K562 (cell line): Measurements from ENCODE around the gene KTI12. TPM values are rescaled to one million over a fixed set of nuclear protein-coding genes. Genes with fewer than 3 reads are reported as not detected.

ENCODE experiments used
- BCOR ChIP-seq: fragments of 450-650 bp; IDR thresholded peaks from 2 replicates; pipeline ENCODE4 v1.6.1; 2016
- CHD4 ChIP-seq: fragments of 200-600 bp; sonication (generic); IDR thresholded peaks from 3 replicates; pipeline ENCODE4 v1.6.1; 2012; ENCODE audit warnings: low read depth, mild to moderate bottlenecking, mixed read lengths, low read length, inconsistent platforms; ENCODE audit not compliant: insufficient read depth, insufficient replicate concordance, poor library complexity, severe bottlenecking
- ETS2 ChIP-seq: IDR thresholded peaks from 2 replicates; pipeline ENCODE4 v1.6.1; 2016; ENCODE audit warnings: borderline replicate concordance, missing genetic modification characterization, mild to moderate bottlenecking, moderate library complexity, missing compliant biosample characterization; ENCODE audit not compliant: poor library complexity, severe bottlenecking
- ETV5 ChIP-seq: sonication (generic); formaldehyde crosslinking; IDR thresholded peaks from 2 replicates; pipeline ENCODE4 v1.4.0; 2020; ENCODE audit warnings: low read depth, mild to moderate bottlenecking, missing genetic modification reagents
- GABPA ChIP-seq: fragments of 200-800 bp; sonication (Bioruptor generic); conservative IDR thresholded peaks from 2 replicates; pipeline ENCODE4 v1.6.1; 2016; ENCODE audit warnings: low read depth, missing genetic modification characterization, missing compliant biosample characterization
- GATA2 ChIP-seq: sonication (generic); formaldehyde crosslinking; IDR thresholded peaks from 2 replicates; pipeline ENCODE4 v1.4.0; 2020; ENCODE audit warnings: mild to moderate bottlenecking, missing genetic modification reagents
- GTF2E2 ChIP-seq: fragments of 200-800 bp; sonication (Bioruptor generic); IDR thresholded peaks from 2 replicates; pipeline ENCODE4 v1.6.1; 2016; ENCODE audit warnings: missing genetic modification characterization, missing compliant biosample characterization
- KDM1A ChIP-seq, 2 experiments: fragments of 450-650 bp; IDR thresholded peaks; 2 replicates each; pipeline ENCODE4 v1.6.1; 2016; ENCODE audit warnings: mild to moderate bottlenecking in 2 of 2
- MBD2 ChIP-seq: sonication (generic); IDR thresholded peaks from 2 replicates; pipeline ENCODE4 v1.6.1; 2016; ENCODE audit warnings: low read depth, borderline replicate concordance
- NCOR1 ChIP-seq: fragments of 450-650 bp; IDR thresholded peaks from 2 replicates; pipeline ENCODE4 v1.6.1; 2016; ENCODE audit warnings: mild to moderate bottlenecking, moderate library complexity
- NR2C1 ChIP-seq, 2 experiments: fragments of 450-650 bp; IDR thresholded peaks; 2 replicates each; pipeline ENCODE4 v1.6.1; 2017; ENCODE audit warnings: mild to moderate bottlenecking in 2 of 2, antibody characterized with exemption in 1 of 2, inconsistent platforms in 1 of 2, missing compliant biosample characterization in 1 of 2, missing genetic modification characterization in 1 of 2
- PCBP1 ChIP-seq: fragments of 200-400 bp; formaldehyde crosslinking; IDR thresholded peaks from 2 replicates; pipeline ENCODE4 v1.6.1; 2018; ENCODE audit warnings: mild to moderate bottlenecking, low read depth, low read length; ENCODE audit not compliant: poor library complexity, severe bottlenecking
- PRPF4 ChIP-seq: fragments of 200-400 bp; formaldehyde crosslinking; IDR thresholded peaks from one replicate; pipeline ENCODE4 v1.6.1; 2017; ENCODE audit warnings: low read length, low read depth, mild to moderate bottlenecking; ENCODE audit not compliant: insufficient read depth, poor library complexity, severe bottlenecking
- RB1 ChIP-seq: fragments of 450-650 bp; IDR thresholded peaks from 2 replicates; pipeline ENCODE4 v1.6.1; 2017; ENCODE audit warnings: low read depth, mild to moderate bottlenecking
- RNF2 ChIP-seq: sonication (generic); IDR thresholded peaks from 2 replicates; pipeline ENCODE4 v1.6.1; 2016
- SMAD4 ChIP-seq: fragments of 250-450 bp; sonication (Bioruptor Pico); conservative IDR thresholded peaks from 2 replicates; pipeline ENCODE4 v1.8.0; 2021; ENCODE audit warnings: inconsistent platforms, mild to moderate bottlenecking, moderate library complexity
- SRSF7 ChIP-seq: fragments of 200-400 bp; formaldehyde crosslinking; optimal IDR thresholded peaks from 2 replicates; pipeline ENCODE3; 2017; ENCODE audit warnings: mild to moderate bottlenecking, low read depth, low read length
- TARDBP ChIP-seq: fragments of 450-650 bp; IDR thresholded peaks from 2 replicates; pipeline ENCODE4 v1.6.1; 2016
- YY1 ChIP-seq, 3 experiments: IDR thresholded peaks; 2 replicates each; pipeline ENCODE4 v1.6.1; 2011; ENCODE audit warnings: low read length in 2 of 3, mild to moderate bottlenecking in 2 of 3, moderate library complexity in 2 of 3, borderline replicate concordance in 1 of 3, control low read depth in 1 of 3, low read depth in 1 of 3; ENCODE audit not compliant: insufficient read depth in 3 of 3, insufficient replicate concordance in 2 of 3, control insufficient read depth in 1 of 3, insufficient read length in 1 of 3; ENCODE audit errors: extremely low read depth in 1 of 3
- ZNF232 ChIP-seq: sonication (generic); formaldehyde crosslinking; IDR thresholded peaks from 2 replicates; pipeline ENCODE4 v1.8.0; 2022; ENCODE audit warnings: mild to moderate bottlenecking, missing genetic modification reagents
- polyA plus RNA-seq, 8 experiments: library from polyadenylated mRNA; depleted of rRNA in 4 of 8; stranded (reverse) in 5 of 8; unstranded in 3 of 8; fragments of >200 nt; fragmentation: Nextera tagmentation in 2 of 8; fragmentation: Illumina TruSeq in 1 of 8; extraction: Ambion mirVana in 2 of 8; extraction: Trizol in 1 of 8; gene quantifications; 2 replicates each; pipeline versions ENCODE4 v1.2.1 to v1.2.3, GENCODE V29; 2011 to 2014; ENCODE audit warnings: inconsistent platforms in 1 of 8, missing spikeins in 1 of 8
- total RNA-seq, 7 experiments: library from RNA; depleted of rRNA in 6 of 7; stranded (reverse); fragments of >200 nt in 6 of 7; fragmentation: Illumina TruSeq in 2 of 7; extraction: Trizol in 2 of 7; gene quantifications; 2 replicates each; pipeline versions ENCODE4 v1.2.1 to v1.2.3, GENCODE V29; 2011 to 2021; ENCODE audit warnings: low replicate concordance in 1 of 7
- TF ChIP-seq, protein P1 (sequence below): IDR thresholded peaks from 2 replicates; pipeline ENCODE4 v1.6.1; 2016; ENCODE audit warnings: missing genetic modification characterization, missing compliant biosample characterization
- TF ChIP-seq, protein P2 (sequence below): IDR thresholded peaks from 3 replicates; pipeline ENCODE4 v1.6.1; 2011; ENCODE audit warnings: borderline replicate concordance, mild to moderate bottlenecking, moderate library complexity; ENCODE audit not compliant: insufficient read length; ENCODE audit errors: extremely low read depth

Gene KTI12
- total and polyA plus RNA-seq, 9 of the 15 experiments (the other 6 are each of a cell fraction or from before 2014, with no cell fraction given): 3.1 to 22.8 (median 11.6) TPM

DNA sequence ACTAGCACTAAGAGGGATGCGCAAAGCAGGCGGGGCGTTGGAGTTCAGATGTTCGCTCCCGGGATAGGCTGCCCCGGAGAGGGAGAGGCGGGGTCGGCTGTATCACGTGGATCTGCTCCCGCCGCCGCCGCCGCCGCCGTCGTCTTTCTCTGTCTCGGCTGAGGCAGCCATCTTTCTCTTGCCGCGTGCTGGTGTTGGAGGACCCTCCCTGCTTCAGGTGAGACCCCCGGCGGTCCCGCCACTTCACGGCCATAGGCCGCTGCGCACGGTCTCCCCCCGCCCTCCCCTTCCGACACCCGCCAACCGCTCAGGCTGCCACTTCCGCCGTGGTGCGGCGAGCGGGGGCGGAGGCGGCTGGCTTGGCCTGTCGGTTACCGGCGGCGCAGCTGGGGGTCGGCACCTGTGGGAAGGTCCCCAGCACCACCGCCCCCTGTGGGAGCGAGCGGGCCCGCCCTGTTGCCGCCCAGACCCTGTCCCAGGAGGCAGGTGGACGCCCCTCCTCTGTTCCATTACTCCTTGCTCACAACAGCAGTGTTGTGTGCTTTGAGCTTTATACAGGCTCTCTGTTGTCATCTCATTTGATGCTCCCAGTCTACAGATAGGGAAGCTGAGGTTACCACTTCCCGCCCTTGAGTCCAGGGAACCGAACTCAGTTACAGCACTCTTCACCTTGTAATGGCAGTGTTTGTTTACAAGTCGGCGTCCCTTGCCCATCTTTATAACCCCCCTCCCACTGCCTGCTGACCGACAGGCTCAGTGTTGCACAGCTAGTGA is 22.7 kb upstream of the KTI12 start, which contains the start of gene BTF3L4 (continued):
- TF ChIP-seq YY1 (IDR thresholded peaks at IDR 0.05; ENCODE audit: borderline replicate concordance in 1 of 3, control insufficient read depth in 1 of 3, extremely low read depth in 1 of 3, insufficient read depth in 3 of 3, insufficient read length in 1 of 3, insufficient replicate concordance in 2 of 3, low read depth in 1 of 3, low read length in 2 of 3): peak; percentile 72 to 93 (median 91)
- TF ChIP-seq NCOR1: 0 out of 2 replicates have a peak, but pooled peaks have one; percentile 11
- peak; percentile 42 to 77; a peak in 3 of 4 replicates for TF ChIP-seq KDM1A (IDR thresholded peaks at IDR 0.05)
- TF ChIP-seq SMAD4 (CRISPR knock-in tag): peak; percentile 76
- 0 out of 2 replicates have a peak, but pooled peaks have one; percentile 56 for TF ChIP-seq RNF2
- TF ChIP-seq GABPA: peak; percentile 82
- no peak for TF ChIP-seq ETS2 (tag)
- no peak for TF ChIP-seq GTF2E2 (tag)
- TF ChIP-seq PRPF4: no peak
- TF ChIP-seq ETV5 (CRISPR knock-in tag): no peak; the same call in 1 of the 2 replicates
- no peak for TF ChIP-seq SRSF7
- TF ChIP-seq PCBP1: peak; percentile 70
- TF ChIP-seq GATA2 (CRISPR knock-in tag): 0 out of 2 replicates have a peak, but pooled peaks have one; percentile 17
- TF ChIP-seq CHD4: peak; percentile 82
- peak; percentile 53; the same call in 1 of the 2 replicates for TF ChIP-seq TARDBP
- peak; percentile 72; the same call in 1 of the 2 replicates for TF ChIP-seq MBD2
- TF ChIP-seq ZNF232: peak; percentile 76; the same call in 1 of the 2 replicates
- TF ChIP-seq RB1: peak; percentile 66
- TF ChIP-seq, protein P1, sequence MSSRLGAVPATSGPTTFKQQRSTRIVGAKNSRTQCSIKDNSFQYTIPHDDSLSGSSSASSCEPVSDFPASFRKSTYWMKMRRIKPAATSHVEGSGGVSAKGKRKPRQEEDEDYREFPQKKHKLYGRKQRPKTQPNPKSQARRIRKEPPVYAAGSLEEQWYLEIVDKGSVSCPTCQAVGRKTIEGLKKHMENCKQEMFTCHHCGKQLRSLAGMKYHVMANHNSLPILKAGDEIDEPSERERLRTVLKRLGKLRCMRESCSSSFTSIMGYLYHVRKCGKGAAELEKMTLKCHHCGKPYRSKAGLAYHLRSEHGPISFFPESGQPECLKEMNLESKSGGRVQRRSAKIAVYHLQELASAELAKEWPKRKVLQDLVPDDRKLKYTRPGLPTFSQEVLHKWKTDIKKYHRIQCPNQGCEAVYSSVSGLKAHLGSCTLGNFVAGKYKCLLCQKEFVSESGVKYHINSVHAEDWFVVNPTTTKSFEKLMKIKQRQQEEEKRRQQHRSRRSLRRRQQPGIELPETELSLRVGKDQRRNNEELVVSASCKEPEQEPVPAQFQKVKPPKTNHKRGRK (tag): no peak
- no peak; the same call in none of the 2 replicates for TF ChIP-seq NR2C1 (IDR thresholded peaks at IDR 0.05)
- TF ChIP-seq NR2C1 (tag; IDR thresholded peaks at IDR 0.05): no peak; the same call in 1 of the 2 replicates
- TF ChIP-seq BCOR: peak; percentile 80
- TF ChIP-seq, protein P2, sequence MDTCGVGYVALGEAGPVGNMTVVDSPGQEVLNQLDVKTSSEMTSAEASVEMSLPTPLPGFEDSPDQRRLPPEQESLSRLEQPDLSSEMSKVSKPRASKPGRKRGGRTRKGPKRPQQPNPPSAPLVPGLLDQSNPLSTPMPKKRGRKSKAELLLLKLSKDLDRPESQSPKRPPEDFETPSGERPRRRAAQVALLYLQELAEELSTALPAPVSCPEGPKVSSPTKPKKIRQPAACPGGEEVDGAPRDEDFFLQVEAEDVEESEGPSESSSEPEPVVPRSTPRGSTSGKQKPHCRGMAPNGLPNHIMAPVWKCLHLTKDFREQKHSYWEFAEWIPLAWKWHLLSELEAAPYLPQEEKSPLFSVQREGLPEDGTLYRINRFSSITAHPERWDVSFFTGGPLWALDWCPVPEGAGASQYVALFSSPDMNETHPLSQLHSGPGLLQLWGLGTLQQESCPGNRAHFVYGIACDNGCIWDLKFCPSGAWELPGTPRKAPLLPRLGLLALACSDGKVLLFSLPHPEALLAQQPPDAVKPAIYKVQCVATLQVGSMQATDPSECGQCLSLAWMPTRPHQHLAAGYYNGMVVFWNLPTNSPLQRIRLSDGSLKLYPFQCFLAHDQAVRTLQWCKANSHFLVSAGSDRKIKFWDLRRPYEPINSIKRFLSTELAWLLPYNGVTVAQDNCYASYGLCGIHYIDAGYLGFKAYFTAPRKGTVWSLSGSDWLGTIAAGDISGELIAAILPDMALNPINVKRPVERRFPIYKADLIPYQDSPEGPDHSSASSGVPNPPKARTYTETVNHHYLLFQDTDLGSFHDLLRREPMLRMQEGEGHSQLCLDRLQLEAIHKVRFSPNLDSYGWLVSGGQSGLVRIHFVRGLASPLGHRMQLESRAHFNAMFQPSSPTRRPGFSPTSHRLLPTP: no peak
